Adrenal gland (tissue), 5 donors: ENCODE data around the gene JPH2.

Experiments used
- POLR2A ChIP-seq, 2 donors: fragments of 450-650 bp; IDR thresholded peaks; one replicate each; pipeline ENCODE4 v1.6.1; 2017; ENCODE audit warnings: antibody characterized with exemption in 2 of 2, mild to moderate bottlenecking in 2 of 2, moderate library complexity in 1 of 2
- TF ChIP-seq, protein P1 (sequence below), 6 experiments: fragments of 450-650 bp in 4 of 6; fragments of 200-600 bp in 2 of 6; sonication (generic) in 1 of 6; IDR thresholded peaks; 1 replicate in 5 of 6; 2 replicates in 1 of 6; pipeline versions ENCODE4 v1.5.1 to v1.8.0; 2016 to 2021; ENCODE audit warnings: antibody characterized with exemption in 6 of 6, mild to moderate bottlenecking in 2 of 6, moderate library complexity in 1 of 6
- donor health status: DM: no; HTN: no; CAD: no.

- TF ChIP-seq POLR2A (IDR thresholded peaks at IDR 0.05) = no peak
- TF ChIP-seq, protein P1, sequence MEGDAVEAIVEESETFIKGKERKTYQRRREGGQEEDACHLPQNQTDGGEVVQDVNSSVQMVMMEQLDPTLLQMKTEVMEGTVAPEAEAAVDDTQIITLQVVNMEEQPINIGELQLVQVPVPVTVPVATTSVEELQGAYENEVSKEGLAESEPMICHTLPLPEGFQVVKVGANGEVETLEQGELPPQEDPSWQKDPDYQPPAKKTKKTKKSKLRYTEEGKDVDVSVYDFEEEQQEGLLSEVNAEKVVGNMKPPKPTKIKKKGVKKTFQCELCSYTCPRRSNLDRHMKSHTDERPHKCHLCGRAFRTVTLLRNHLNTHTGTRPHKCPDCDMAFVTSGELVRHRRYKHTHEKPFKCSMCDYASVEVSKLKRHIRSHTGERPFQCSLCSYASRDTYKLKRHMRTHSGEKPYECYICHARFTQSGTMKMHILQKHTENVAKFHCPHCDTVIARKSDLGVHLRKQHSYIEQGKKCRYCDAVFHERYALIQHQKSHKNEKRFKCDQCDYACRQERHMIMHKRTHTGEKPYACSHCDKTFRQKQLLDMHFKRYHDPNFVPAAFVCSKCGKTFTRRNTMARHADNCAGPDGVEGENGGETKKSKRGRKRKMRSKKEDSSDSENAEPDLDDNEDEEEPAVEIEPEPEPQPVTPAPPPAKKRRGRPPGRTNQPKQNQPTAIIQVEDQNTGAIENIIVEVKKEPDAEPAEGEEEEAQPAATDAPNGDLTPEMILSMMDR (IDR thresholded peaks at IDR 0.05) = no peak
Measured at GRCh38 chr20:44133424-44133823, 53.6 kb downstream of the JPH2 start.
